NCI-H128 (cell line): Measurements from ENCODE around the gene BLOC1S5.

Experiments
- DNase-seq: peaks from one replicate; lab custom pipeline; 2025; ENCODE audit not compliant: unreplicated experiment; lab: John Stamatoyannopoulos, UW

Gene BLOC1S5

DNA sequence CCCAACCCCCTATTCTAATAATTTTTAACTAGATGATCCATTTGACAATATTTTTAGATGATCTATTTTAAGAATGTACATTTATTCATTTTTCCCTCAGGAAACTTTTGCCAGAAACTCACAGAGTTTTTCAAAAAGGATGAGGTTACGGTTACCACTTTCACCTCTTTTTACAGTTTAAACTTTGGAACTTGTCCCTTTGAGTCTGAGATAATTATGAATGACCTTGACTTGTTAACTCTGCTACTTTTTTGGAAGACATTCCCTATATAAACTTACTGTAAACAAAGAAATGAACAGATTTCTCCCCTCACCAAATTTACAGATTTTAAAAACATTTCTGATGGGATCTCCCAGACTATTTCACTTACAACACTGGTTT lies 18.4 kb upstream of the BLOC1S5 start:
- DNase-seq = no peak

DNA sequence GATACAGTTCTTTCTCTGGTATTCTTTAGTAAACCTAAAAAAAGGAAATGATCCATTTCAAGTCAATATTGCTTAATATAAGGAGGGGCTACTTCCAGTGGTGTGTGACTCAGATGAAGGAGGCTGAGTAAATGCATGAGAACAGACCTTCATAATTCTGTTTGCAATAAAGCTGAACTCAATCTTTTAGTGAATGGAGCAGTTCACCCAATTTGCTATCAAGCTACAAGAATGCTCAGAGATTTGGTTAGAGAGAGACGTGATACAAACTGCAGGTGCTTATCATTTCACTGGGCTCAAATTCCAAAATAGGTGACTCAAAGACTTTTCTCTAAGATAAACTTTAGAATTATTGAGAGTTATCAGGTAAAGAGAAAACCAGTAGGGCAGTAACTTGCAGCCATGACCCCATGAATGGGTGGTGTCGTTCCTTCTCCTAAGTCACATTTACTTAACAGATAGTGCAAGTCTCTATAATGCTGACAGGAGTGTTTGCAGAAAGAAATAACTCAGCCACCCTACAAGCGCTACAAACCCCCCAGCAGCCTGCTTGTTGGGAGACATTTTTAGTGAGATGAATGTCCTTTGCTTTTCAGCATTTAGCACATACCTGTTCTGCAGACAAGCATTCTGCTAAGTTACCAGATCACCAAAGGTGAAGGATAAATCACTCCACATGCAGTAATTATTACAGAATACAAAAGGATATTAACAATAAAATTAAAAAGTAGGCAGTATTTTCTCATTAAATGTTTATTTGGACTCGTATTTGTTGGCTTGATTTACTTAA lies 16.4 kb upstream of the BLOC1S5 start:
- no peak for DNase-seq

DNA sequence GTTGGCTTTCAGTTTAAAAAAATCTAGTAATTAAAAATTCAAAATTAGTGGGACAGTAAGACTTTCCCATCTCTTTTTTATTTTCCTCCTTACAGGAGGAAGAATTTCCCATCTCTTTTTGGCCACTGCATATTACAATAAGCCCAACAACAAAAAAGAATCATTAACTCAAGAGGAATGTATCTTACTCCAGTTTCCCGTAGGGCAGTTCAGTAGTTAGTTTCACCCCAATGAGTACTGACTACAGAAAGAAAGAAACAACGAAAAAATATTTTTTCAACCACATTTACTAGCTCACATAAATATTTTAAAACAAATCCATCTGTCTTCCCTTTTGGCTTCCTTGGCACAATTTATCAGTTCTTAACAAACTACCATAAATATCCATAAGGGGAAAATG lies 14.9 kb upstream of the BLOC1S5 start:
- no peak for DNase-seq

DNA sequence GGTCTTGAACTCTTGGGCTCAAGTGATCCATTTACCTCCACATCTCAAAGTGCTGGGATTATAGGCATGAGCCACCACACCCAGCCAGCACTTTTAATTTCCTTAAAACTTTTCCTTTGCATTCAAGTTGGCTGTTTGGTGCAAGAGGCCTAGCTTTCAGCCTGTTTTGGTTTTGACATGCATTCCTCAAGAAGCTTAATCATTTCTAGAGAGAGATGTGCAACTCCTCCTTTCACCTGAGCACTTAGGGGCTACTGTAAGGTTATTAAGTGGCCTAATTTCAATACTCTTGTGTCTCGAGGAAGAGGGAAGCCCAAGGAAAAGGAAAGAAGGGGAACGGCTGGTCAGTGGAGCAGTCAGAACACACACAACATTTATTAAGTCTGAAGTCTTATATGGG lies 13.8 kb upstream of the BLOC1S5 start:
- no peak for DNase-seq

DNA sequence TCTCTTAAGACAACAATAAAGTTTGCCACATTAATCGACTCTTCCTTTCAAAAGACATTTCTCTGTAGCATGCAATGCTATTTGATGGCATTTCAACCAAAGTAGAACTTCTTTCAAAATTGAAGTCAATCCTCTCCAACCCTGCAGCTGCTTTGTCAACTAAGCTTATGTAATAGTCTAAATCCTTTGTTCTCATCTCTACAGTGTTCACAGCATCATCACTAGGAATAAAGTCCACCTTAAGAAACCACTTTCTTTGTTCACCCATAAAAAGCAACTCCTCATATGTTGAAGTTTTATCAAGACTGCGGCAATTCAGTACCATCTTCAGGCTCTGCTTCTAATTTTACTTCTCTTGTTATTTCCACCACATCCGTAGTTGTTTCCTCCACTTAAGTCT lies 11.5 kb upstream of the BLOC1S5 start:
- no peak for DNase-seq

DNA sequence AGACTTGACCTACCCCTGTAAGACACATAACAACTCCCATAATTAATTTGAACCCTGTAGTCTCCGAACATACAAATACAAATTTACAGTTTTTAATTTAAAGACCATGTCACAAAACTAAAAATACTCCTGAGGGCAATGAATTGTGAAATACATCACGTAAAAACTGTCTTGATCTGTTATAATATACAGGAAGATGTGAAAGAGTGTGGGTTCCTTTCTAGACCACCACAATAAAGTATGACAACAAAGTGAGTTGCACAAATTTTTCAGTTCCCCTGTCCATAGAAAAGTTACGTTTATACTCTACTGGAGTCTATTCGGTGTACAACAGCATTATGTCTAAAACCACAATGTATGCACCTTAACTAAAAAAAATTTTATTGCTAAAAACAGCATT lies 11.0 kb upstream of the BLOC1S5 start:
- no peak for DNase-seq

DNA sequence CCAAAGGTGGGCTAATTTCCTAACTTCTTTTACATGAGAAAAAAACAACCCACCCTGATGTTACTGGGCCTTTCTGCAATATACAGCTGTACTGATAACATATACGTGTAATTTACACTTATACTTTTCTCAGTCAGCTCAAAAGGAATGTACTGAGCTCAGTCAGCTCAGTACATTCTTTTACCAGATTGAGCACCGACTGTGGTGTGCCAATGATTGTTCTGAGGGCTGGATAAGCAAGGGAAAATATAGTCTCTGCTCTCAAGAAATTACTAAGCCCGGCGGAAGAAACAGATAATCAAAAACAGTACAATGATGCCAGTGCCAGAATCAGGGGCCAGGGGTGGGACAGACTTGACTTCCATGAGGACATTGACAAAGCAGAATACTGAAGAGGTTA lies 10.0 kb upstream of the BLOC1S5 start:
- no peak for DNase-seq

DNA sequence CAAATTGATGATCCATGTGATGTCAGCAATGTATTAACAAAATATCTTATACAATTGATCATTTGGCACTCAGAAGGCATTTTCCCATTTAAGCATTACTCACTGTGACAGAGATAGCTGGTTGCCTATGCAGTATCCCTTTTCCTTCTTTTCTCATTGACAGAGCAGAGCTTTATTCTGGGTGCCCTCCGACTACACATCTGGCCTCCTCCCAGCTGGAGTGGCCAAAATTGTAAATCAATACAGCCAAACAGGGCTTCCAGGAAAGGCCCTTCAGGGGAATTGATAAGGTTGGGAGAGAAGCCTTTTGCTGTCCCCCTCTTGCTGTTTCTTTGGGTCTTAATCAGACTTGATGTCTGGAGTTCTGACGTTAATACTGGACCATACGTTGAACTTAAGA lies 9.6 kb upstream of the BLOC1S5 start:
- no peak for DNase-seq

DNA sequence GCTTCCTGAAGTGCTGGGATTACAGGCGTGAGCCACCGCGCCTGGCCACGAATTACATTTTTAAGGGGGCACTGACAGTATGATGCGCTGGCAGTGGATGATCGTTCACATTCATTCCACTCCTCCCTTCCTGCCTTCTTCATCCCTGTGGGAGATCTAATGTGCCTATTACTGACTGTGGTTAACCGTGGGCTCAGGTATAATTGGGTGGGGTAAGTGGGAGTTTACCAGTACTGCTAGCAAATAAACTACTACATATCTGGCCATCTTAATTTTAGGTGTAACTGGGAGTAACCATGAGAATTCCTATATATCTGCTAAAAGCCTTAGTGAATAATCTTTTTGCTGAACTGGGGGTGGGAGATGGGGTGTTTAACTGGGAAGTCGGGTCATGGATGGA lies 6.5 kb upstream of the BLOC1S5 start:
- DNase-seq = no peak

DNA sequence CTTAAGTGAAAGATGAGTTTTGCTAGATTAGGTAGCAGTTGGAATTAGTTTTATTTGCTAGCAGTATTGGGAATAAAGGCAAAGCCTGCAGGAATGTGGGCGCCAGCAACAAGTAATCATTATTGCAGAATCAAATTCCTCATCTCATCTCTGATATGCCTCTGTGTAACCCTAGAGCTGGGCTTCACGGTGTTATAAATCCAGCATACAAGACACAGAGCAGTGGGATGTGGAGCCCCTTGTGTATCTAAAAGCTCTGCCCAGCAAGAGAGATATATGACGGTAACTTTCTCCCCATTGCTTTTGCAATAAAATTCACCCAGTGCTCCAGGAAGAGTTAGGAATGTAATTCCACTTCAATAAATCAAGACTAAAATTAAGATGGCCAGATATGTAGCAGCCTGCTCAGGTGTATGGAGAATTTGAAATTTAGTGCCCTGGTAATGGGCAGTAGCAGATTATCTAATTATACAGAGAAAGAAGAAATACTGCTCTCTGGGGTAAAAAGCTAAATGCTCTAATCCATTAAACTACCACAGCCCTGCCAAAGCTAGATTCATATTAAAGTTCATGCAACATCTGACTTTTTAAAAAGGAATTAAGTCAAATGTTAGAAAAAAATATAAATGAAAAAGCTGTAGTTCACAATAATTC lies 5.6 kb upstream of the BLOC1S5 start:
- no peak for DNase-seq

DNA sequence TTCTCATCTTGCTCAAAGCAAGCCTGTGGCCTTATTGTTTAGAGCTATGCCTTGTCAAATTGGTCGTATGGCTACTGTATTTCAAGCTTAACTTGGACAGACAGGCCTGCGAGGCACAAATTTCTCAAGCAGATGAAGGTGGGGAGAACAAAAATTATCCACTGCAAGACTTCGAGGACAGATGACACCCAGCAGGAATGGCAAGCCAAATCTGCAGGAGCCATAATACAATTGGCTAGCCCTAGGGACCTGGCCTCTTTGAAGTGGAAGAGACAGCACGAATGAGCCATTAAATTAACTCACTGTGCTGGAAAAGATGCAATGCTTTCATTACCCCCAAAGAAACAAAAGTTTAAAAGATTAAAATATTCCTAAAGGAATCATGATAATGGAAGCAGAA lies 5.0 kb upstream of the BLOC1S5 start:
- no peak for DNase-seq

DNA sequence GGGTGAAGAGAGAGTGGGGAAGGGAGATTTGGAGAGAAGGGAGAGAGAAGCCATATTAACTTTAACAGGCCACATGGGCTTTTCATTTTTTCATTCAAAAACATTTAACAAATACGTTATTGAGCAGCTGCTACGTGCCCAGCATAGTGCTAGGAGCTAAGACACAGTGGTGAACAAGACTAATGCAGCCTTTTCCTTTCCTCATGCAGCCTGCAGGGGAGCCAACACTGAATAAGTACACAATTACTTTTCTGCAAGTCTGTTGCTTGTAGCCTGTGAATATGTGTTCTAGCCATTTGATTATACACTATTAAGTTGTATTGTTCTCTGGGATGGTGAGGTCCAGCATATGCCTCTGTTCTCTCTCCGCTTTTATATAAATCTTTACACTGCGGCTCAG lies 1.9 kb upstream of the BLOC1S5 start:
- no peak for DNase-seq

DNA sequence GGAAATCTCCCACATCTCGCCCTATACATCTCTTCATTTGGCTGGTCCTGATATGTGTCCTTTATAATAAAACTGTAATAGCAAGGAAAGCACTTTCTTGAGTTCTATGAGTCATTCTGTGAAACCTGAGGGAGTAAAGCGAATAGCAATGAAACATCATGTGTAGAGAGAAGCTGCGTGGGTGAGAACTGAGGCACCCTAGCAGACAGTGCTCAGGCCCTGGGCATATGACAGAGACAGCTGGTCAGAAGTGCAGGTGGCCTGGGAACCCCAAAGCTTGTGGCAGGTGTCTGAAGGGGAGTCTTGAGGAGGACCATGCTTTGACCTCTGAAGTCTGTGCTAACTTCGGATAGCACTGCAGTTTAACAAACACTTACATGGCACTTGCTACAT lies 1.3 kb upstream of the BLOC1S5 start:
- DNase-seq = no peak

DNA sequence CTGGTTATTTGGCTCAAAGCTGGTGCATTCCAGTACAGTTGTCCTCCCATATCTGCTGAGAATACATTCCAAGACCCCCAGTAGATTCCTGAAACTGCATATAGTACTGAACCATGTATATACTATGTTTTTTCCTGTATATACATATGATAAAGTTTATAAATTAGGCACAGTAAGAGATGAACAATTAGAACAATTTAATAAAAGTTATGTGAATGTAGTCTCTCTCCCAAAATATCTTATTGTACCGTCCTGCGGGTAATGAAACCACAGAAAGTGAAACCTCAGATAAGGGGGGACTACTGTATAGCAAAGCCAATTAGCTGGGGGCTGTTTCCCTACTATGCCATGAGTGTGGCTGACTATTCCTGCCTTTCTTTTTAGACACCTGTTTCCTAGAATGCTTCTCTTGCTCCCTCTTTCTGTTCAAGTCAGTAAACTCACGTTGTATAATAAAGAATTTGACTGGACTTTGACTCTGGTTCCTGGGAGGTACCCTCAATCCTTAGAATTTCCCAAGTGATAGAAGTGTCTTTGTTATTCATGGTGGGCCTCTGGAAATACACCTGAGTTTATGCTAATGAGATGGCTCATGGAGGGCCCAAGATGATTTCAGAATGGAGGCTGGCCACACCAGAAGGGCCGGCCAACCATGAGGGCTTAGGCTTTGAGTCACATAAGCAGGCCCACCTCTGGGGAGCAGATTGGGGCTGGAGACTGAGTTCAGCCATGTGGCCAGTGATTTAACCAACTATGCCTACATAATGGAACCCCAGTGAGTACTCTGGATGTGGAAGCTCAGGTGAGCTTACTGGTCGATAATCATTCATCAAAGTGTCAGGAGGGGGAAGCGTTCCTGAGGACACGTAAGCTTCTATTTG lies 689 bp upstream of the BLOC1S5 start:
- no peak for DNase-seq

DNA sequence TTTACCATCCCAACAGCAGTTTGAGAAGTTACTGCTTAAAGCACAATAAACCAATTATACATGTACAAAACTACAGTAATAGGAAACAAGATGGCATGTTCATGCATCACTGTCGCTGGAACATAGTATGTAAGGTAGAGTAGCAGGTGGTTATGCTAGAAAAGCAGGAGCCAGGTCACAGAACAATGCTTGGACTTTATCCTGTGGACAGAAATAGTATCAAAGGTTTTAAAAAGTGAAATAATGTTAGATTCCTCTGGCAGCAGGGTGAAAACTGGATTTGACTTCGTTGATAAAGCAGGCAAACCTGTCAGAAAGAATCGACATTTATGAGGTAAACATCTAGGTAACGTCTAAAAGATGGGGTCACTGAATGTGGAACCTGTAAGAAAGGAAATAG lies 2.5 kb downstream of the BLOC1S5 start:
- no peak for DNase-seq

DNA sequence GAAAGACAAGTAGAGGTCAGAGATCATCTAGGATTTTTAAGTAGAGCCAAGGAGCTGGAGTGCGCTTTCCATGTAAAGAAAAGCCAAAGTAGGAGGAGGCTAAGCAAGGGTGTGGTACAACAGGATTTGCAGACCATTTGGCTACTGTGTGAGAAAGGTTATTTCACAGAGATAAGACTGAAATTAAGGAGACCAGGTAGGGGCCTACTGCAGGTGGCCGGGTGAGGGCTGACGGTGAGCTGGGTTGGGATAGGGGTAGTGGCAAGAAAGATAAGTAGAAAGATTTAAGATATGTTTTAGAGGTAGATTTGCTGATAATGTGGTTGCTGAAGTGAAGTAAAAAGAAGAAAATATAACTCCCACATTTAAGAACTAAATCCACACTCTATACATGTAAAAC lies 3.8 kb downstream of the BLOC1S5 start:
- no peak for DNase-seq

DNA sequence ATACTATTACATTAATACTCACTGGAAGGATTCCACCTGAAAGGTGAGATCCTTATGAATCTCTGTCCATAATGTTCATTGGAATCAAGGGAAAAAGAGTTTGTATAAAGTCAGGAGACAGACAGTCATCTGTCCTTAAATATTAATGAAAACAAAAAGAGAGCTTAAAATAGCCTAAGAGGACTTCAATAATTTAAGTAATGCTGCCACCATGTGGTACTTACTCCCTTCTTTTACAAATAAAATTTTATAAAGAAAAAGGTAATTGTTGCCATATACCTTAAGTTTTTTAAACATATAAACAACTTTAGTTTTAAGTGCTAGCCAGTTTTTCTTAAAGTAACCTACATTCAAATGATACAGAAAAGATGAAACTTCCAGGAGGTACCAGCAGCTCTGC lies 5.1 kb downstream of the BLOC1S5 start:
- DNase-seq = no peak

DNA sequence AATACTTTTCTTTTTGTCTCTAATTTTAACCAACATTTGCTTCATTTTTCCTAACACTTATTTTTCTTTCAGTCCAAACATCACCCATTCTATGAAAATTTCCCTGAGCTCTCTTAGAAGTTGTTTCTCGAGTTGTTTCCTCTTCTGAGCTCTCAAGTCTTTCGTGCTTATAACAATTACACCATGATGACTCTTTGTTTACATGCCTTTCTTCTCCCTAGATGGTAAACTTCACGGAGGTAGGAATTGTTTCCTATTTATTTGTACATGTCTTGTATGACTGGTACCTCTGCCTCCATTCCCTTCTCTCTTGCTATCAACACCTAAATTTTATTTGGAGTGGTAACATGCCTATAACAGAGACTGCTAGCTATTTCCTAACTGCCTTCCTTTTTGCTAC lies 6.4 kb downstream of the BLOC1S5 start:
- no peak for DNase-seq

DNA sequence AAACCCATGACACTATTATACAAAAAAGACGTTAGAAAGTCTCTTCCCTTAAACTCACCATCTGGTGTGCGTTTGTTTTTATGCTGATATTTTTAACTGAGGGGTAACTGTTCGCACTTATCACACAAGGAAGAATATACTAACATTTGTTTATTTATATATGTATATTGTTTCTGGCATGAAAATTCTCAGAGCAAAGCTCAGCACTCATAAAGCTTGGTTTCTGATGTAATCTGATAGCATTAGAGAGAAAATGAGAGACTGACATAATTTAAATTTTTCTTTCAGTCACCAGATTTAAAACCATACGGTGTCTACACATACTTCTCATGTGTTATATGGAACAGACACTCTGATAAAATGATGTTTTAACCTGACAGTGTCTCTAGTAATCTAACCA lies 6.9 kb downstream of the BLOC1S5 start:
- no peak for DNase-seq

DNA sequence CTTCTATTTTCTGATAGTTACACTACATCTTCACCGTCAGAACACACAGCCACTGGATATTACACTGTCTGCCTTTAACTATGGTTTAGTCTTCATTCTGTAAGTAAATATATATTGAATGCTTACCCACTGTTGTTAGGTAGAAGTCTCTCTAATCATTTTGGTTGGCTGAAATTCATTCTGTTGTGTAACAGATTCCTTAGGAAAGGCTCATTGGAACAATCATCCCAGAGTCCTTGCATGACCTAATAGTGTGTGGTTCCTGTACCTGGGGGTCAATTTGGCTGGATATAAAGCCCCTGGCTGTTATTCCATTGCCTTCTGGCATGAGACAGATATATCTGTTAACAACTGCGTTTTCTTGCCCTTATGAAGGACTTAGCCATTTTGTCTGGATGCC lies 9.9 kb downstream of the BLOC1S5 start:
- DNase-seq = no peak

DNA sequence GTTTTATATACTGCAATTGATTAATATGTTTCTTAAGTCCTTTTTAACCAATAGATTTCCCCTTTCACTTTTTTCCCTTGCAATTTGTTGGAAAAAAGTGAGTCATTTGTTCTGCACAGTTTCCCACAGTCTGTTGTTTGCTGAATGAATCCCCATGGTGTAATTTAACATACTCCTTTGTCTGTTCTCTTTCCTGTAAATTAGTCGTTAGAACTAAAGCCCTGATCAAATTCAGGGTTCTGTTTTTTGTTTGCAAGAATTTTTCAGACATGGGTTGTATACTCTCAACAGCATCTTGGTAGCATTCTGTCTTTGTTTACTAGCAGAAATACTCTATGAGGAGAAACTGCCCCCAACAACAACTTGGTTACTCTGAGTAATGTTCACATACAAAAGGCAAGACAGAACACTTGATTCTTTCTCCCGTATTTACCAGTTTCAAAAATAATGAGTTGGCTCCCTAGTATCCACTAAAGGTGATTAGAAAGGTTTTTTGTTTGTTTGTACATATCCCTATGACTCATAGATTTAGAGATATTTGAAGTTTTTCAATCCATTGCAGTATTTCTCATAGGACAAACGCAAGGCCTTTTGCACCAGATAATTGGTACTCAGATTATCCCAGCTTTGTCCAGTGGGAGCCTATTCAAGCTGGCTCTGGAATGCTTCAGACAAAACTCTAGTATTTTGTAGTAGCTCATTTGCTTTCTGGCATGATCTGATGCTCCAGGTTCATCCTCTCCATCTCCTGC lies 16.5 kb downstream of the BLOC1S5 start:
- no peak for DNase-seq
